Uterus (tissue), 4 donors: ENCODE measurements around the gene NTRK1. TPM values are rescaled to one million over a fixed set of nuclear protein-coding genes. Genes with fewer than 3 reads are reported as not detected.

Experiments used
- DNase-seq, 2 donors: peaks; one replicate each; pipeline ENCODE4 v3.0.0-alpha.2; 2019 to 2020
- H3K27ac ChIP-seq, 2 donors: fragments of 200-600 bp; sonication (generic); 1 replicate in 1 of 2; 2 replicates in 1 of 2; pipeline ENCODE4 v1.5.1; 2016 to 2018
- H3K27me3 ChIP-seq, 2 donors: fragments of 200-600 bp; sonication (generic); one replicate each; pipeline ENCODE4 v1.5.1; 2018 to 2019; ENCODE audit warnings: control low read depth in 1 of 2
- H3K36me3 ChIP-seq, 2 donors: fragments of 200-600 bp; sonication (generic); one replicate each; pipeline ENCODE4 v1.5.1; 2019; ENCODE audit warnings: control low read depth in 1 of 2
- H3K4me1 ChIP-seq, 2 donors: fragments of 200-600 bp; sonication (generic); one replicate each; pipeline ENCODE4 v1.5.1; 2018 to 2019; ENCODE audit warnings: control low read depth in 1 of 2
- H3K4me3 ChIP-seq, 2 donors: fragments of 200-600 bp; sonication (generic); 1 replicate in 1 of 2; 2 replicates in 1 of 2; pipeline ENCODE4 v1.5.1; 2018 to 2019; ENCODE audit warnings: mild to moderate bottlenecking in 1 of 2
- H3K9me3 ChIP-seq, 2 donors: fragments of 200-600 bp; sonication (generic); one replicate each; pipeline ENCODE4 v1.5.1; 2019; ENCODE audit warnings: control low read depth in 1 of 2
- POLR2A ChIP-seq, 2 donors: fragments of 450-650 bp; IDR thresholded peaks; one replicate each; pipeline ENCODE4 v1.6.1; 2016; ENCODE audit warnings: antibody characterized with exemption in 2 of 2, mild to moderate bottlenecking in 1 of 2, moderate library complexity in 1 of 2
- intact Hi-C: fragments of 100-400 bp; cut with DNase I; formaldehyde crosslinking; loops from one replicate; pipeline ENCODE4 v1.15.1; 2023; ENCODE audit warnings: low total_unique reads
- total RNA-seq, 4 donors: library from RNA; depleted of rRNA in 3 of 4; stranded (reverse); fragments of >200 nt in 3 of 4; gene quantifications; one replicate each; pipeline versions ENCODE4 v1.1.0 to v1.2.4, GENCODE V29; 2014 to 2023
- TF ChIP-seq, protein P1 (sequence below), 4 experiments: fragments of 200-600 bp in 2 of 4; fragments of 450-650 bp in 2 of 4; sonication (generic) in 2 of 4; IDR thresholded peaks; one replicate each; pipeline ENCODE4 v1.5.1; 2016 to 2019; ENCODE audit warnings: antibody characterized with exemption in 4 of 4, mild to moderate bottlenecking in 2 of 4, moderate library complexity in 1 of 4
- donor health status: DM: yes; HTN: yes; CAD: no.

NTRK1 gene
- total RNA-seq, 4 donors from 2014 or later = 0.35 to 19.2 (median 3.6) TPM

DNA sequence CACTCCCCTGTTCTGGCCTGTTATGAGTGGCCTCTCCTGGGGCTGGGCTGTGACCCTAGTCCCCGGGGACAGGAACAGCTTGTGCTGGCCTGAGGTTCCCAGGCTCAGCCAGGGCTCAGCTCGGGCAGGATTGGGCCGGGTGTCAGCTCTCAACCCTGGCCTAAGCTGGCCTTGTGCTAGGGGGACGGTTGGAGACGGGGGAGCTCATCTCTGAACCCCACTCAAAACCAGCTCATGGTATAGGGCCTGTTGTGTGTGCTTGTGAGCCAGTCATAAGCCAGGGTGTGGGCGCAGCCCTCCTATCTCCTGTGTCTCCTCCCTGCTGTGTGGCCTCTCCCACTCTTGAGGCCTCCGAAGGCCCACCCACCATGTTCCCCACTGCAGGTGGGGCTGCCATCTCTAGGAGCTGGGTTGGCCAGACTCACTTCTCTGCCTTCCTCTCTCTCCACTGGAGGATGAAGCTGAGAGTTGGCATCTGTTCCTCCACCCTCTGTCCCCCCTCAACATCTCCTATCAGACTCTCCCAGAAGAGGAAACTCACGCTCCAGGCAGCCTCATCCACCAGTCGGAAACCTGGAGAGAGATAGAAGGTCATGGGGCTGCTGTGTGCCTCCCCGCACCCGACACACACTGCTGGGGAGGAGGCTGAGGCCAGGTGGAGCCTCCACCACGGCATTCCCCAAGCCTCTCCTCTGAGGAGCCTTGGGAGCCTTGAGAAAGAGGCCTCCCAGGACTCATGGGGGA, 34.2 kb downstream of the NTRK1 start:
- Histone ChIP-seq H3K4me3 (peak overlapping the region; percentile 43 to 53), H3K9me3 (no peaks in the 10 kb centered on the region), H3K27me3 (peaks cover 0 to 4% of the 10 kb centered on the region in 2 donors), H3K36me3 (no peaks in the 10 kb centered on the region), H3K27ac (peak overlapping the region; percentile 90 to 97), H3K4me1 (peaks cover 0 to 17% of the 10 kb centered on the region in 2 donors)
- intact Hi-C loops = no loop called here
- TF ChIP-seq POLR2A (IDR thresholded peaks at IDR 0.05) = peak in 1 of 2 donors; percentile 10
- TF ChIP-seq, protein P1, sequence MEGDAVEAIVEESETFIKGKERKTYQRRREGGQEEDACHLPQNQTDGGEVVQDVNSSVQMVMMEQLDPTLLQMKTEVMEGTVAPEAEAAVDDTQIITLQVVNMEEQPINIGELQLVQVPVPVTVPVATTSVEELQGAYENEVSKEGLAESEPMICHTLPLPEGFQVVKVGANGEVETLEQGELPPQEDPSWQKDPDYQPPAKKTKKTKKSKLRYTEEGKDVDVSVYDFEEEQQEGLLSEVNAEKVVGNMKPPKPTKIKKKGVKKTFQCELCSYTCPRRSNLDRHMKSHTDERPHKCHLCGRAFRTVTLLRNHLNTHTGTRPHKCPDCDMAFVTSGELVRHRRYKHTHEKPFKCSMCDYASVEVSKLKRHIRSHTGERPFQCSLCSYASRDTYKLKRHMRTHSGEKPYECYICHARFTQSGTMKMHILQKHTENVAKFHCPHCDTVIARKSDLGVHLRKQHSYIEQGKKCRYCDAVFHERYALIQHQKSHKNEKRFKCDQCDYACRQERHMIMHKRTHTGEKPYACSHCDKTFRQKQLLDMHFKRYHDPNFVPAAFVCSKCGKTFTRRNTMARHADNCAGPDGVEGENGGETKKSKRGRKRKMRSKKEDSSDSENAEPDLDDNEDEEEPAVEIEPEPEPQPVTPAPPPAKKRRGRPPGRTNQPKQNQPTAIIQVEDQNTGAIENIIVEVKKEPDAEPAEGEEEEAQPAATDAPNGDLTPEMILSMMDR (IDR thresholded peaks at IDR 0.05) = no peak
- peak; percentile 50 to 56 for DNase-seq

DNA sequence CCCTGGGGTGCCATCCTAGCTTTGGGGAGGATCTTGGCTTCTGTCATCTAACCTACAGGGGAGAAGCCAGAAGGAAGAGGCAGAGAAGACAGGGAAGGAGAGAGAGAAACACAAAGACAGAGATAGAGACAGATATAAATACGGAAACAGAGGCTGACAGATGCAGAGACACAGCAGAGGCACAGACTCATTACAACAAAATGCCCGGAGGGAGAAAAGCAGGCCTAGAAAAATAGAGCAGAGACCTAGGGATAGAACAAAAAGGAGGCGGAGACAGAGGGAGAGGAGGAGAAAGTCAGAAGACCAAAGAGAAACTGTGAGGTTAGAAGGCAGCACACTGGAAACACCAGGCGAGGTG, 34.8 kb downstream of the NTRK1 start:
- peaks cover 0 to 4% of the 10 kb centered on the region in 2 donors for H3K27me3 ChIP-seq
- intact Hi-C loops = no loop called here
- peak overlapping the region; percentile 90 to 97 for H3K27ac ChIP-seq
- H3K9me3 ChIP-seq = no peaks in the 10 kb centered on the region
- TF ChIP-seq POLR2A (IDR thresholded peaks at IDR 0.05) = no peak
- TF ChIP-seq, protein P1 (IDR thresholded peaks at IDR 0.05) = no peak
- H3K36me3 ChIP-seq = no peaks in the 10 kb centered on the region
- H3K4me1 ChIP-seq = peaks cover 0 to 17% of the 10 kb centered on the region in 2 donors
- DNase-seq = no peak
- no peak overlapping the region for H3K4me3 ChIP-seq

DNA sequence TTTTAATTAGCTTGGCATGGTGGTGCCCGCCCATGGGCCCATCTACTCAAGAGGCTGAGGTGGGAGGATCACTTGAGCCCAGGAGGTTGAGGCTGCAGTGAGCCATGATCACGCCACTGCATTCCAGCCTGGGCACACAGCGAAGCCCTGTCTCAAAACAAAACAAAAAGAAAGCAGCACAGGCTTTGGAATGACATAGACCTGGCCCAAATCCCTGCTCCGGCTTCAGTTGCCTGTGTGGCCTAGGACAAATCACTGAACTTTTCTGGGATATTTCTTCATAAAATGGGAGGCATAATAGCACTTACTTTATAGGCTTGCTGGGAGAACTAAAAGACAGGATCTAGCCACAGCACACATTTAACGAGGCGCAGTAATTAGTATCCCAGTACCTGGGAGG, 35.3 kb downstream of the NTRK1 start:
- no peak for DNase-seq
- intact Hi-C loops = no loop called here
- Histone ChIP-seq H3K27ac (peak overlapping the region; percentile 90 to 97), H3K4me1 (peaks cover 0 to 17% of the 10 kb centered on the region in 2 donors), H3K4me3 (no peak overlapping the region), H3K27me3 (peaks cover 0 to 4% of the 10 kb centered on the region in 2 donors), H3K9me3 (no peaks in the 10 kb centered on the region), H3K36me3 (no peaks in the 10 kb centered on the region)
- no peak for TF ChIP-seq POLR2A (IDR thresholded peaks at IDR 0.05)
- TF ChIP-seq, protein P1 (IDR thresholded peaks at IDR 0.05) = no peak

DNA sequence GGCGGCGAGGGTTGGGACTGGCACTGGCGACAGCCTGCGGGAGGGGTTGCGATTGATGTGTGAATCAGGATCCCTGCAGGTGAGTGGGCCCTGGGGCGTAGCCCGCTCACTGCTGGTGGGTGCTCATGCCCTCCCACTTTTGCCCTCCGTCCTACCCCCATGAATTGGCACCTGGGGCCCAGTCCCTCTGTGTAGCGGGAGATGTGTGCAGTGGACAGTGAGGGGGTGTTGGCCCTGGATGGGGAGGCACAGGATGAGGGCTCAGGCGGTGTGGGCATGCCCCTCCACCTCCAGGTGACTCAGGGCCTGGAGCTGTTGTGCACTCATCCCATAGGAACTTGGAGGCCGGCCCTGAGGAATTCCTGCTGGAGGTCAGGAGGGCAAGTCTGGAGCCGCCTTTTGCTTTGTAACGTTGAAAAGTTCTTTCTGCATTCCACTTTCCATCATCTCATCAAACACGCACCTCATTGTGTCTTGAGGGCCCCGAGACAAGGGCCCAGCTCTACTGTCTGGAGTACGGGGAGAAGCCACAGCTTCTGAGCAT, 35.9 kb downstream of the NTRK1 start:
- H3K4me3 ChIP-seq = no peak overlapping the region
- H3K27ac ChIP-seq = peak overlapping the region; percentile 90 to 97
- intact Hi-C loops = no loop called here

More for the DNA sequence above, 35.9 kb downstream of the NTRK1 start:
- Histone ChIP-seq H3K9me3 (no peaks in the 10 kb centered on the region), H3K4me1 (peaks cover 0 to 17% of the 10 kb centered on the region in 2 donors), H3K27me3 (peaks cover 0 to 4% of the 10 kb centered on the region in 2 donors), H3K36me3 (no peaks in the 10 kb centered on the region)
- DNase-seq = peak; percentile 48 to 68
- TF ChIP-seq POLR2A (IDR thresholded peaks at IDR 0.05) = no peak
- TF ChIP-seq, protein P1 (IDR thresholded peaks at IDR 0.05) = no peak
